ENCODE results near the gene STN1. TPM values are rescaled to one million over a fixed set of nuclear protein-coding genes. Genes with fewer than 3 reads are reported as not detected.

STN1 gene
- total and polyA plus RNA-seq, 2 of the 4 experiments (the other 2 are of a cell fraction) = 17.8 to 32.3 TPM

- no peak overlapping the region for H3K4ac ChIP-seq (ENCODE audit: low read depth, low read length)
- no peak overlapping the region for H4K8ac ChIP-seq (ENCODE audit: low read depth in 2 of 2, low read length in 2 of 2)
- H3K4me1 ChIP-seq (ENCODE audit: control insufficient read depth, insufficient read depth, low read length) = no peaks in the 10 kb centered on the region
- BruUV-seq (replicated peaks) = no TSS peak
- no peak overlapping the region for H2BK15ac ChIP-seq (ENCODE audit: low read depth, low read length)
- H3K4me2 ChIP-seq (ENCODE audit: low read depth, low read length) = no peak overlapping the region
- CTCF ChIA-PET = no interaction called here
- no peak overlapping the region for H2AK9ac ChIP-seq (replicated peaks; ENCODE audit: low read depth, low read length, poor library complexity)
- H2AK5ac ChIP-seq (ENCODE audit: low read depth, low read length) = no peak overlapping the region
- H4K20me1 ChIP-seq (ENCODE audit: insufficient read depth, low read length) = no peaks in the 10 kb centered on the region
- H2BK120ac ChIP-seq (ENCODE audit: low read depth, low read length) = no peak overlapping the region
- H3K9me1 ChIP-seq (ENCODE audit: insufficient read depth, low read length) = no peaks in the 10 kb centered on the region
- H3K23ac ChIP-seq (ENCODE audit: low read depth, low read length) = no peak overlapping the region
- H2BK20ac ChIP-seq (ENCODE audit: low read depth, low read length) = no peak overlapping the region
- POLR2A ChIA-PET (ENCODE audit: unreplicated experiment) = no interaction called here
- TF ChIP-seq CEBPB (IDR thresholded peaks at IDR 0.05; ENCODE audit: low read depth, low read length) (peak; percentile 71), NFE2L2 (IDR thresholded peaks at IDR 0.05; ENCODE audit: low read depth, low read length) (no peak)
- H2BK5ac ChIP-seq (ENCODE audit: low read depth, low read length, poor library complexity, severe bottlenecking) = no peak overlapping the region
- dilution Hi-C loops (cut with HindIII; ENCODE audit: low sequenced_read_pairs, unreplicated experiment) (no loop called here), intact Hi-C loops (cut with micrococcal nuclease) (no loop called here), in situ Hi-C loops (cut with MboI; ENCODE audit: low sequenced_read_pairs) (no loop called here)
- DNase-seq (no peak), ATAC-seq (ENCODE audit: low read depth) (no peak)
- no peaks in the 10 kb centered on the region for H3K36me3 ChIP-seq (ENCODE audit: control insufficient read depth, insufficient read depth, low read length)
- no peaks in the 10 kb centered on the region for H3K79me1 ChIP-seq (ENCODE audit: low read depth in 1 of 2, low read length in 2 of 2)
- peaks cover 22% of the 10 kb centered on the region for H3K27me3 ChIP-seq (ENCODE audit: control insufficient read depth, insufficient read depth, low read length)
- no peak overlapping the region for H3K4me3 ChIP-seq (ENCODE audit: insufficient read depth, low read depth, low read length)
- no peak overlapping the region for H3K56ac ChIP-seq (ENCODE audit: extremely low read depth, insufficient read depth, low read length)
- H3K9ac ChIP-seq (ENCODE audit: low read depth, low read length) = no peak overlapping the region
- no peak overlapping the region for H3K27ac ChIP-seq (ENCODE audit: insufficient read depth, low read length)
- H4K91ac ChIP-seq (ENCODE audit: insufficient read depth, low read depth, low read length) = no peak overlapping the region
- H4K5ac ChIP-seq (ENCODE audit: low read depth, low read length) = no peak overlapping the region
- no peak overlapping the region for H2AFZ ChIP-seq (replicated peaks; ENCODE audit: low read length, poor library complexity)
- H3K18ac ChIP-seq (ENCODE audit: low read depth, low read length) = no peak overlapping the region
- H3K14ac ChIP-seq (replicated peaks; ENCODE audit: low read depth, low read length) = no peak overlapping the region
- H3K9me3 ChIP-seq (ENCODE audit: control insufficient read depth, insufficient read depth, low read length) = no peaks in the 10 kb centered on the region
These were observed 21.5 kb upstream of the STN1 start for GRCh38 chr10:103939522-103939921.

Measured in IMR-90 (cell line).